ENCODE data around the gene SHC4.

SHC4 gene

GRCh38 chr15:48832648-48833047, 131.1 kb downstream of the SHC4 start:
- Histone ChIP-seq H3K27me3 (replicated peaks) (no peaks in the 10 kb centered on the region), H3K27ac (no peak overlapping the region), H3K36me3 (replicated peaks) (no peaks in the 10 kb centered on the region), H3K4me3 (ENCODE audit: low read depth, low read length) (no peak overlapping the region)
- in situ Hi-C loops (cut with HindIII; ENCODE audit: low pct_ligation_motif_present, low sequenced_read_pairs): no loop called here
- no peak for TF ChIP-seq CTCF (IDR thresholded peaks at IDR 0.05; ENCODE audit: low read depth, low read length, missing control alignments)
- DNase-seq: no peak

GRCh38 chr15:48828906-48829305, 134.8 kb downstream of the SHC4 start:
- no peak for TF ChIP-seq CTCF (IDR thresholded peaks at IDR 0.05; ENCODE audit: low read depth, low read length, missing control alignments)
- Histone ChIP-seq H3K27me3 (replicated peaks) (no peaks in the 10 kb centered on the region), H3K27ac (no peak overlapping the region), H3K4me3 (ENCODE audit: low read depth, low read length) (no peak overlapping the region), H3K36me3 (replicated peaks) (no peaks in the 10 kb centered on the region)
- no peak for DNase-seq
- in situ Hi-C loops (cut with HindIII; ENCODE audit: low pct_ligation_motif_present, low sequenced_read_pairs): no loop called here

- in situ Hi-C loops (cut with HindIII; ENCODE audit: low pct_ligation_motif_present, low sequenced_read_pairs): no loop called here
- Histone ChIP-seq H3K4me3 (ENCODE audit: low read depth, low read length) (no peak overlapping the region), H3K36me3 (replicated peaks) (no peaks in the 10 kb centered on the region), H3K27ac (no peak overlapping the region), H3K27me3 (replicated peaks) (no peaks in the 10 kb centered on the region)
- no peak for TF ChIP-seq CTCF (IDR thresholded peaks at IDR 0.05; ENCODE audit: low read depth, low read length, missing control alignments)
- DNase-seq: no peak
Measured at GRCh38 chr15:48828471-48828870, 135.2 kb downstream of the SHC4 start.

- no peak for TF ChIP-seq CTCF (IDR thresholded peaks at IDR 0.05; ENCODE audit: low read depth, low read length, missing control alignments)
- H3K27ac ChIP-seq: no peak overlapping the region
- in situ Hi-C loops (cut with HindIII; ENCODE audit: low pct_ligation_motif_present, low sequenced_read_pairs): no loop called here
- no peak overlapping the region for H3K4me3 ChIP-seq (ENCODE audit: low read depth, low read length)
- no peaks in the 10 kb centered on the region for H3K36me3 ChIP-seq (replicated peaks)
- DNase-seq: no peak
- H3K27me3 ChIP-seq (replicated peaks): no peaks in the 10 kb centered on the region
Measured at GRCh38 chr15:48825075-48825474, 138.6 kb downstream of the SHC4 start.

GRCh38 chr15:48823706-48824105, 140.0 kb downstream of the SHC4 start:
- Histone ChIP-seq H3K4me3 (ENCODE audit: low read depth, low read length) (no peak overlapping the region), H3K36me3 (replicated peaks) (no peaks in the 10 kb centered on the region), H3K27me3 (replicated peaks) (no peaks in the 10 kb centered on the region), H3K27ac (no peak overlapping the region)
- TF ChIP-seq CTCF (IDR thresholded peaks at IDR 0.05; ENCODE audit: low read depth, low read length, missing control alignments): no peak
- in situ Hi-C loops (cut with HindIII; ENCODE audit: low pct_ligation_motif_present, low sequenced_read_pairs): no loop called here
- DNase-seq: no peak

- no peak overlapping the region for H3K4me3 ChIP-seq (ENCODE audit: low read depth, low read length)
- peak; percentile 51 for DNase-seq
- in situ Hi-C loops (cut with HindIII; ENCODE audit: low pct_ligation_motif_present, low sequenced_read_pairs): no loop called here
- no peak overlapping the region for H3K27ac ChIP-seq
- peak; percentile 21 for TF ChIP-seq CTCF (IDR thresholded peaks at IDR 0.05; ENCODE audit: low read depth, low read length, missing control alignments)
- H3K36me3 ChIP-seq (replicated peaks): no peaks in the 10 kb centered on the region
- H3K27me3 ChIP-seq (replicated peaks): no peaks in the 10 kb centered on the region
Measured at GRCh38 chr15:48823237-48823636, 140.5 kb downstream of the SHC4 start.
